GM19438 (cell line): Measurements from ENCODE around the gene LOXL3.
"Not testable (repeated sequence)": the region's sequence is repeated elsewhere in the genome, so short reads cannot be mapped to it uniquely, and the experiment has no call there.

ENCODE experiments used
- ATAC-seq: cut with Tn5 transposase; IDR thresholded peaks from one replicate; pipeline ENCODE4 v1.9.1; 2021; ENCODE audit warnings: low read depth; ENCODE audit not compliant: unreplicated experiment

The LOXL3 gene

DNA sequence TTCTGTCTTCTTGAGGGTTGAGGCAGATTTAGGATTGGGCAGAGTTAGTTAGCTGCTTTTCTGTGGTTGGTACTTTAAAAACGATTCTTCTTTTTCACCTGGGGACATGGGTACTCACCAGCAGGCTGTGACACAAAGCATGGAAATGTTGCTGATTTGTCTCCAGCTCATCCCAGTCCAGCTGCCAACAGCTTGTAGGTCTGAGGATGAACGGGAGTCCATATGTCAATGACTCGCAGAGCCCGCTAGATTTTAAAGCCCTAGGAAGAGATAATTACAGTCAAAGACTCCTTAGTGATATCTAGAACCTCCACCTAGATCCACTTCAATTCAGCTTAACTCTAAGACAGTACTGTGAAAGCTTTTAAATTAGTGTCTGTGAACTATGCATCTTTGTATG is 21.6 kb upstream of the LOXL3 start:
- no peak for ATAC-seq

DNA sequence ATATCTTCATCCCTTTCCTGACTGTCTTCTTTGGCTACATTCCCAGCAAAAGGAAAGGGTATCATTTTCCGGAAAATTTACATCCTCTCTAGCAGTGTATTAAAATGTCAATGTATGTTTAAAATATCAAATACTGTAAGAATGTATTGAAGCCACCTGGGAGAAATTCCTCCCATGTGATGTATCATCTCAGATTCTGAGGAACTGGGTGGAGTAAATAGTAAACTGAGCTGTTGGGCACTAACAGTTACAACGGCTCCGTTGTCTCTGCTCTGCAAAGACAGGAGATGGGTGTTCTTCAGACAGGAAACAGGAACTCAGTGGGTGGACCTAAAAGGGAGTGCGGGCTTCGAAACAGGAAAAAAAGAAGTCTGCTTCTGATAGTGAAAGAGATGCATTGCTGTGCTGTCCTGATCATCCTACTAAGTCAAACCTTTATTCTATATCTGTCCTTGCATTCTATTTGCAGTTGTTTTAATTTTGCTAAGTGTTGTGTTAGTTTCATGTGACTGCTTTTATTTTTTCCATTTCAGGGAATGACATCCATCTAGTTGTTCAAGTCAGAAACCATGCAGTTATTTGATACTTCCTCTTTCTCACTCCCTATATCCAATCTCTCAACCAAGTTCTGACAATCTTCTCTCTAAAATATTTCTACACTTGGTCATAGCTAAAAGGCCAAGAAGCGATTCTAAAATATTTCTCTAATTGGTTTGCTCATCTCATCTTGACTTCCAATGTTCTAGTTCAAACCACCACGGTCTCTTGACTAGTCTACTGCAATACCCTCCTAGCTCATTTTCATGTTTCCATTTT is 20.2 kb upstream of the LOXL3 start:
- ATAC-seq, result peak; percentile 65

- ATAC-seq, result no peak
Measured at GRCh38 chr2:74572178-74572925, 18.6 kb upstream of the LOXL3 start.

- ATAC-seq, result no peak
Measured at GRCh38 chr2:74571058-74571457, 17.3 kb upstream of the LOXL3 start.

GRCh38 chr2:74569686-74570085 is 15.9 kb upstream of the LOXL3 start:
- no peak for ATAC-seq

DNA sequence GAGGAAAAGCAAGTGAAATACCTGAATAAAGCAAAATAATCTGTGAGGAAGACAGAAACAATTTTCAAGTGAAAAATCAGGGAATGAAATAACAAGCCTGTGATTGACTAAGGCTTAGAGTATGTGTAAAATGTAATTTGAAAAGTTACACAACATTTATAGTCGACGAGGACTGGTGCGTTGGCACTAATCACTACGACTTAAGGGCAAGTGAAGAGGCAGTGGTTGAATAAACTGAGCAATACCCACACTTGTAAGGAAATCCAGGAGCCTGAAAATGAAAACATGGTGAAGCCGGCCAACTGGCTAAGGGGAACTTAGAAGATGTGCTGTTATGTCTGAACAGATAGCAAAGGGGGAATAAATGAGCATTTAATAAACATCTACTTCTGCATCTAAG is 14.1 kb upstream of the LOXL3 start:
- ATAC-seq, result no peak

DNA sequence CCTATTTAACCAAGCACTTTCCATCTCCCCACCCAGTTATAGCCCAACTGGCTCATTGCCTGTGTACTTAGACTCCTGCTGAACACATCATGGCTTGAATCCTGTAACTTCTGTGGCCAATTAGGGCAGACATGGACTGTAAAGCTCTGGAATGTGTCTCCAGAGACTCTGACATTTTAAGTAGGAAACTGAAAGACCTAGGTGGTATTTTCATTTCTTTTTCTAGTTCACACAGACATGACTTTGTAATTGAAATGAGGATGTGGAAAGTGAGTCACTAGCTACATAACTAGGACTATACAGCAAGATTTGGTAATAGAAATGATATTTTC is 13.0 kb upstream of the LOXL3 start:
- no peak for ATAC-seq

GRCh38 chr2:74566076-74566753 is 12.5 kb upstream of the LOXL3 start:
- no peak for ATAC-seq

DNA sequence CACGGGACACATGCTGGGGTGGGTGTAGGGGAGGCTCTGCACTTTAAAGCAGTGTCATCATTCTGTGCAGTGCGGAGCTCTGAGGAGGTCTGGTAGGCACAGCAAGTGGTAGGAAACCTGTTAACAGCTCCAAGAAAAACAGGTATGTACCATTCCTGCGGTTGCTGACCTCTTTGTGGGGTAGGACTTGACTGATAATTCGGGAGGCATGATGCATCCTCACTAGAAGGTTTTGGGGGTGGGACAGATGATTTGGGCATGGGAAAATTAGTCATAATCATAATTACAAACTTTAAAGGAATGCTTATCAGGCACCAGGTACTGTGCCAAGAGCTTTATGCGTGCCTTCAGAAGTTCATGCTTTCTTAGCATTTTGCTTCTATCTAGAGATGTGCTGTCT is 10.5 kb upstream of the LOXL3 start:
- ATAC-seq, result no peak

DNA sequence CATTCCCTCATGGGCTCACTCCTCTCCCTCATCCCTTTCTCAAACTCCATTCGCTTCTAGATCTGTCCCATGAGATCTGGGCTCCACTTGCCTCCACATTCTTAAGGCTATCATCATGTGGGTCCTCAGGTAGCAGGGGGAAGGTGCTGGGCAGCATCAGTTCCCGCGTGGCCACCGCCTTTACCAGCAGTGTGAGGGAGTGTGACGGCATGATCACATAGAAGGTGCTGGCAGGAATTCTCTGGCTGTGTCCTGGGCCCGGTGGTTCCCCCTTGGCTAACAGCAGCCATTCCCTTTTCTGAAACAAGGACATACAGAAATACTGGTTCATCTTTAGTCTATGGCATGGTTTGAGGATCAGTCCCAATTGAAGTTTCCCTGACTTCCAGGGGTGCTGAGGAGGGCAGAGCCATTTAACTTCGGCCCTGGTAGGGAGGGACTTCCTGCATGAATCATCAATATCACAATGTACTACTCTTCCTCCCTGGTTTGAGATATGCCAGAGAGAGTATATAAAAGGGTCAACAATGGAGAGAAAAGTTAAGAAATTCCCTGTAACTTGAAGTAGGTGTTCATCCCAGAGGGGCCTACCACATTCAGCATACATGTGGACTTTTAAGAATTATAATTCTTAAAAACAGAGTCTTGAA is 8.5 kb upstream of the LOXL3 start:
- no peak for ATAC-seq

- not testable (repeated sequence) for ATAC-seq
Measured at GRCh38 chr2:74561022-74561421, 7.3 kb upstream of the LOXL3 start.

- no peak for ATAC-seq
Measured at GRCh38 chr2:74560591-74560990, 6.8 kb upstream of the LOXL3 start.

DNA sequence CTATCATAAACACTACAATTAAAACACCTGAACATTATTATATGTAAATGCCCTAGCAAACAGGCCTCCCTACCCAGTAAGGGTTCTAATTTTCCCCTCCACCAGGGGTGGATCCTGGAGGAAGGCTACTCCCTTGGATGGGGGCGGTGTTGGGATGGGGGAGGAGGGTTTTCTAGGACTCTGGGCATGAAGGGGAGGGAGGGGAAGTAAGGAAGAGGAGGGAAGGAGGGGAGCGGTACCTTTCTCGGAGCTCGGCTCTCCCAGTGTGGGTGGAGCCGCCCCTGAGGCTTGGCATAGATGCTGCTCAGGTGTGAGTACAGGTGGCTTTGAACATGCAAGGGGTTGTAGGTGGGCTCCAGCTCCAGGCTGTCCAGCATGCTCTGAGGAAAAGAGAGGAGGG is 6.2 kb upstream of the LOXL3 start:
- ATAC-seq, result no peak

DNA sequence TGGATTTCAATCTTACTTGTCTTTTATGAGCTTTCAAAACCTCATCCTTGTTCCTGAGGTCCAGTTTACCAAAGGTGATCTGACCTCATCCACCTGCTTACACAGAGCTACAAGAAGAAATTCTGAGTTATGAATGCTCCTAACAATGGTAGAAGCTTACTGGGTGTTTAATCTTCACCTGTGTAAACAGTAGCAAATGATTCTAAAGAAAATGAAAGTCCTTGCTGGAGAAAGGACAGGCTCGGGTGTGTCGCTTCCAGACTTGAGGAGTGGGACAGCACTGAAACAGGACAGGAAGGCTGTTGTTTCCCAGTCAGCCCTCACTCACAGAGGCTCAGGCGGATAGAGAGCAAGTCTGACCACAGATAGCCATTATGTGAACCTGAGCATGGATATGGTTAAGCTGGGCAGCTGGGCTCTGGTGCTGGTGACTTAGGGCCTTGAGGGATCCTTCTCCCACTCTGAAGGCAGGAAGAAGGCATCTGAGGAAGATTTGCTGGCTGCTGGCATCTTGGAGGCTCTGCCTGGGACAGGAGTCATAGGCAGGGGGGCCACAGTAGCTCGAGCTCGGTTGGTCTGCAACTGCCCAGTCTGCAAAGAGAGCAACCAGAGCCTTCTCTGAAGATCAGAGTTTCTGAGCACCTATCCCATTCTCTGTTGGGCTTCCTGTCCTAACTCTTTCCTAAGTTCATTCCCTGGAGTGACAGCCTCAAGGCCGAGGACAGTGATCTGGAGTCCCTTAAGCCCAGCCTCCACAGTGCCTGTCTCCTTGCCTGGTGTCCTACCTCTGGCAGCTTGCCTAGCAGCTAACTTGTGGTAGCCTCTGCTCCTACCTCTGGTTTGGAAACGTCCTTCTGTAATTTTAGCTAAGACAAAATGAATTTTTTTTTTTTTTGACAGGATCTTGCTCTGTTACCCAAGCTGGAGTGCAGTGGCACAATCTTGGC is 4.8 kb upstream of the LOXL3 start:
- ATAC-seq, result no peak

GRCh38 chr2:74556831-74557370 is 3.2 kb upstream of the LOXL3 start:
- ATAC-seq, result no peak

DNA sequence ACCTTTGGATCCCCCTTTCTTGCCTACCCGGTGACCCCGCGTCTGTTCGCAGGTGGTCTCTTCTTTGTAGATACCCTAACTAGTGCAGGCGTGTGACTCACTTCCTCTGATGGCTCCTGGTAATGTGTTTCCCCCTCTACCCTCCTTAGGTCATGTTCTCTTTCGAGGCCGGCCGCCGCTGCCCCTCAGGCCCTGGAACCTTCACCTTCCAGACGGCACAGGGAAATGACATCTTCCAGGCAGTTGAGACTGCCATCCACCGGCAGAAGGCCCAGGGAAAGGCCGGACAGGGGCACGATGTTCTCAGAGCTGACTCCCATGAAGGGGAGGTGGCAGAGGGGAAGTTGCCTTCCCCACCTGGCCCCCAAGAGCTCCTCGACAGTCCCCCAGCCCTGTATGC is 2.4 kb upstream of the LOXL3 start:
- ATAC-seq, result no peak

GRCh38 chr2:74555610-74556103 is 1.9 kb upstream of the LOXL3 start:
- no peak for ATAC-seq

GRCh38 chr2:74554820-74555531 is 1.2 kb upstream of the LOXL3 start:
- ATAC-seq, result peak; percentile 40
